A673 (cell line): Measurements from ENCODE around the gene DNAJB12.

Experiments used
- EZH2 ChIP-seq: fragments of 200-600 bp; sonication (generic); IDR thresholded peaks from 2 replicates; pipeline ENCODE4 v1.6.1; 2017; ENCODE audit warnings: borderline replicate concordance, low read depth, mild to moderate bottlenecking, mixed read lengths, antibody characterized with exemption, low read length; ENCODE audit not compliant: poor library complexity, severe bottlenecking
- TF ChIP-seq, protein P1 (sequence below): fragments of 300-800, 200-600 bp; sonication (generic); conservative IDR thresholded peaks from 2 replicates; pipeline ENCODE4 v1.5.1; 2017; ENCODE audit warnings: low read depth, mild to moderate bottlenecking, antibody characterized with exemption, low read length, moderate library complexity, mixed read lengths

DNA sequence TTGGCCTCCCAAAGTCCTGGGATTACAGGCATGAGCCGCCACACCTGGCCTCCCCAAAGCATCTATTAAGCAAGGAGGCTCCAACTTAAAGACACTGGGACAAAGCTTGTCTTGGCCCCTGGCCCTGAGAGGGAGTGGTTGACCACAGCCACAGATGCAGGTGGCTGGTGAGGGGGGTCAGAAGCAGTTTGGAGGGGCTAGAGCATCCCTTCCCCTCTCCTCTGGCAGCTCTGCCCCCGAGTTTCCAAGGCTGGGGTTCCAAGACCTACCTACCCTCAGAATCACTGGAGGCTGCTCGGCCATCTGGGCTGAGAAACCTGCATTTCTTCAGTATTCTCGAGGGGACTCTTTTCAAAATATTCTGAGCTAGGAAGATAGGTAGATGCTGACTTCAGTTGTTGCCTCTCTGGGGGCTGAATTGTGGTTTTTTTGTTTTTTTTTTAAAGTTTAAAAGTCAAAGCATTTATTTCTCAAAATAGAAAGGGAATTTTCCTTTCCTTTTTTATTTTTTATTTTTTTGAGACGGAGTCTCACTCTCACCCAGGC, 48.4 kb downstream of the DNAJB12 start:
- TF ChIP-seq, protein P1, sequence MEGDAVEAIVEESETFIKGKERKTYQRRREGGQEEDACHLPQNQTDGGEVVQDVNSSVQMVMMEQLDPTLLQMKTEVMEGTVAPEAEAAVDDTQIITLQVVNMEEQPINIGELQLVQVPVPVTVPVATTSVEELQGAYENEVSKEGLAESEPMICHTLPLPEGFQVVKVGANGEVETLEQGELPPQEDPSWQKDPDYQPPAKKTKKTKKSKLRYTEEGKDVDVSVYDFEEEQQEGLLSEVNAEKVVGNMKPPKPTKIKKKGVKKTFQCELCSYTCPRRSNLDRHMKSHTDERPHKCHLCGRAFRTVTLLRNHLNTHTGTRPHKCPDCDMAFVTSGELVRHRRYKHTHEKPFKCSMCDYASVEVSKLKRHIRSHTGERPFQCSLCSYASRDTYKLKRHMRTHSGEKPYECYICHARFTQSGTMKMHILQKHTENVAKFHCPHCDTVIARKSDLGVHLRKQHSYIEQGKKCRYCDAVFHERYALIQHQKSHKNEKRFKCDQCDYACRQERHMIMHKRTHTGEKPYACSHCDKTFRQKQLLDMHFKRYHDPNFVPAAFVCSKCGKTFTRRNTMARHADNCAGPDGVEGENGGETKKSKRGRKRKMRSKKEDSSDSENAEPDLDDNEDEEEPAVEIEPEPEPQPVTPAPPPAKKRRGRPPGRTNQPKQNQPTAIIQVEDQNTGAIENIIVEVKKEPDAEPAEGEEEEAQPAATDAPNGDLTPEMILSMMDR = no peak
- no peak for TF ChIP-seq EZH2
